HepG2 (cell line): ENCODE results near the gene ACTR3. TPM values are rescaled to one million over a fixed set of nuclear protein-coding genes. Genes with fewer than 3 reads are reported as not detected.

Experiments used
- GLI4 ChIP-seq: sonication (generic); formaldehyde crosslinking; IDR thresholded peaks from 2 replicates; pipeline ENCODE4 v1.5.1; 2020; ENCODE audit warnings: missing genetic modification reagents, mild to moderate bottlenecking, moderate library complexity, borderline replicate concordance
- HNF4A ChIP-seq: sonication (generic); formaldehyde crosslinking; IDR thresholded peaks from 2 replicates; pipeline ENCODE4 v1.4.0; 2020; ENCODE audit warnings: missing genetic modification reagents
- NFIB ChIP-seq: sonication (generic); formaldehyde crosslinking; IDR thresholded peaks from 2 replicates; pipeline ENCODE4 v1.9.0; 2021; ENCODE audit warnings: missing genetic modification reagents, mild to moderate bottlenecking, borderline replicate concordance
- SAFB2 ChIP-seq: sonication (generic); formaldehyde crosslinking; IDR thresholded peaks from 2 replicates; pipeline ENCODE4 v1.5.1; 2020; ENCODE audit warnings: missing genetic modification reagents, low read depth, mild to moderate bottlenecking, borderline replicate concordance
- SRSF9 ChIP-seq: fragments of 200-400 bp; formaldehyde crosslinking; IDR thresholded peaks from 2 replicates; pipeline ENCODE4 v1.6.1; 2018; ENCODE audit warnings: borderline replicate concordance, mild to moderate bottlenecking, low read depth, low read length; ENCODE audit not compliant: insufficient read depth, poor library complexity, severe bottlenecking
- SUZ12 ChIP-seq: fragments of 150-350 bp; IDR thresholded peaks from 2 replicates; pipeline ENCODE4 v1.6.1; 2014; ENCODE audit warnings: low read depth, low read length
- ZNF616 ChIP-seq: sonication (generic); formaldehyde crosslinking; IDR thresholded peaks from 2 replicates; pipeline ENCODE4 v1.5.0; 2020; ENCODE audit warnings: low read depth, mild to moderate bottlenecking, missing genetic modification reagents
- ZNF777 ChIP-seq: sonication (generic); formaldehyde crosslinking; IDR thresholded peaks from 2 replicates; pipeline ENCODE4 v1.4.0; 2020; ENCODE audit warnings: missing genetic modification reagents
- polyA plus RNA-seq, 8 experiments: library from polyadenylated mRNA; depleted of rRNA in 3 of 8; stranded (reverse) in 7 of 8; unstranded in 1 of 8; fragments of >200 nt; fragmentation: Illumina TruSeq in 4 of 8; extraction: Trizol in 4 of 8; gene quantifications; 2 replicates each; pipeline versions ENCODE4 v1.2.1 to v1.2.3, GENCODE V29; 2011 to 2016; ENCODE audit warnings: low read depth in 4 of 8, missing spikeins in 1 of 8, mixed read lengths in 1 of 8; ENCODE audit not compliant: insufficient read depth in 1 of 8
- total RNA-seq, 5 experiments: library from RNA; depleted of rRNA; stranded (reverse); fragments of >200 nt; fragmentation: Illumina TruSeq; extraction: Trizol; gene quantifications; 2 replicates each; pipeline ENCODE4 v1.2.3, GENCODE V29; 2016; ENCODE audit warnings: low read depth in 1 of 5
- TF ChIP-seq, protein P1 (sequence below): fragments of 450-650 bp; IDR thresholded peaks from 2 replicates; pipeline ENCODE4 v1.6.1; 2017
- TF ChIP-seq, protein P2 (sequence below): sonication (generic); formaldehyde crosslinking; IDR thresholded peaks from 2 replicates; pipeline ENCODE4 v1.4.0; 2020; ENCODE audit warnings: missing genetic modification reagents, borderline replicate concordance
- TF ChIP-seq, protein P3 (sequence below): sonication (generic); formaldehyde crosslinking; IDR thresholded peaks from 2 replicates; pipeline ENCODE4 v1.5.0; 2020; ENCODE audit warnings: mild to moderate bottlenecking, missing genetic modification reagents
- TF ChIP-seq, protein P4 (sequence below): sonication (generic); formaldehyde crosslinking; IDR thresholded peaks from 2 replicates; pipeline ENCODE4 v1.9.0; 2021; ENCODE audit warnings: mild to moderate bottlenecking, missing genetic modification reagents

The ACTR3 gene
- total and polyA plus RNA-seq, 2 of the 13 experiments (the other 11 are each of a cell fraction or from before 2014, with no cell fraction given) = 123 to 225 TPM

DNA sequence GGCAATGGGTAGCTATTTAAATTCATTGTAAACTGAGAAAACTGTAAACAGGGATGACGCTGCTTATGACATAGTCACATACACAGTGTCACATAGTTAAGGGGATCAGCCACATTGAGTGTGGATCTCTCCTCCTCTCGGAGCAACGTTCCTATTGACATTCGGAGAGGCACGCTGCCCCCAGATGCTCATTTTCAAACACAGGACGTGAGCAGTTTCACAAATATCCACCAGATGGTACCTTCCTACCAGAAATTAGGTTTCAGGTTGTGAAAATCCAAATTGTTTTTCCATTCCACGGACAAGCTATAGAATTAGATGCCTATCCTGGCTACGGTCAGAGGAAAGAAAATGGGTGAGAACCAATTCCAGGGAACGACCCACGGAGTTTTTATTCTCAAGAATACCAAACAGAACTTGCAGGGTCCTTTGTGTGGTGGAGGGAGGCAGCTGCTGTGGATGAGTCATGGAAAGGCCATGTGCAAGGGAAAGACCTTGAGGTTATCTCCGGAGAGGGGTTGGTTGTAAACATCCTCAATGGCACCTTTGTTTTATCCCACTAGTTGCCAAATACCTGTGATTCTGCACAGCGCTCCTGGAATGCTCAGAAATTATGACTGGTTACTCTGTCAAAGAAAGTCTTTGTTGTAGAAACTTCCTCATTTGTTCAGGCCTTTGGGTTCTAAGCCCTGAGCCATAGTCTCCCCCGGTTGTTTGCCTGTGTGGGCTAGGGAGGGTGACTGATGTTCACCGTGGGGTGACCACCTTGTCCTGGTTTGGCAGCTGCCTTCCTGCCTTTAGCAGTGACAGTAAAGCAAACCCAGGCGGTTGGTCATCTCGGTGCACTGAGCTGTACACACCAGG lies 88.0 kb downstream of the ACTR3 start (continued):
- TF ChIP-seq ZNF616 (CRISPR knock-in tag) (peak; percentile 85; the same call in 1 of the 2 replicates), SRSF9 (no peak), SAFB2 (CRISPR knock-in tag) (0 out of 2 replicates have a peak, but pooled peaks have one; percentile 25), ZNF777 (no peak), GLI4 (no peak), HNF4A (peak; percentile 80), SUZ12 (no peak), NFIB (CRISPR knock-in tag) (no peak)
- TF ChIP-seq, protein P1, sequence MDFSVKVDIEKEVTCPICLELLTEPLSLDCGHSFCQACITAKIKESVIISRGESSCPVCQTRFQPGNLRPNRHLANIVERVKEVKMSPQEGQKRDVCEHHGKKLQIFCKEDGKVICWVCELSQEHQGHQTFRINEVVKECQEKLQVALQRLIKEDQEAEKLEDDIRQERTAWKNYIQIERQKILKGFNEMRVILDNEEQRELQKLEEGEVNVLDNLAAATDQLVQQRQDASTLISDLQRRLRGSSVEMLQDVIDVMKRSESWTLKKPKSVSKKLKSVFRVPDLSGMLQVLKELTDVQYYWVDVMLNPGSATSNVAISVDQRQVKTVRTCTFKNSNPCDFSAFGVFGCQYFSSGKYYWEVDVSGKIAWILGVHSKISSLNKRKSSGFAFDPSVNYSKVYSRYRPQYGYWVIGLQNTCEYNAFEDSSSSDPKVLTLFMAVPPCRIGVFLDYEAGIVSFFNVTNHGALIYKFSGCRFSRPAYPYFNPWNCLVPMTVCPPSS = no peak
- TF ChIP-seq, protein P2, sequence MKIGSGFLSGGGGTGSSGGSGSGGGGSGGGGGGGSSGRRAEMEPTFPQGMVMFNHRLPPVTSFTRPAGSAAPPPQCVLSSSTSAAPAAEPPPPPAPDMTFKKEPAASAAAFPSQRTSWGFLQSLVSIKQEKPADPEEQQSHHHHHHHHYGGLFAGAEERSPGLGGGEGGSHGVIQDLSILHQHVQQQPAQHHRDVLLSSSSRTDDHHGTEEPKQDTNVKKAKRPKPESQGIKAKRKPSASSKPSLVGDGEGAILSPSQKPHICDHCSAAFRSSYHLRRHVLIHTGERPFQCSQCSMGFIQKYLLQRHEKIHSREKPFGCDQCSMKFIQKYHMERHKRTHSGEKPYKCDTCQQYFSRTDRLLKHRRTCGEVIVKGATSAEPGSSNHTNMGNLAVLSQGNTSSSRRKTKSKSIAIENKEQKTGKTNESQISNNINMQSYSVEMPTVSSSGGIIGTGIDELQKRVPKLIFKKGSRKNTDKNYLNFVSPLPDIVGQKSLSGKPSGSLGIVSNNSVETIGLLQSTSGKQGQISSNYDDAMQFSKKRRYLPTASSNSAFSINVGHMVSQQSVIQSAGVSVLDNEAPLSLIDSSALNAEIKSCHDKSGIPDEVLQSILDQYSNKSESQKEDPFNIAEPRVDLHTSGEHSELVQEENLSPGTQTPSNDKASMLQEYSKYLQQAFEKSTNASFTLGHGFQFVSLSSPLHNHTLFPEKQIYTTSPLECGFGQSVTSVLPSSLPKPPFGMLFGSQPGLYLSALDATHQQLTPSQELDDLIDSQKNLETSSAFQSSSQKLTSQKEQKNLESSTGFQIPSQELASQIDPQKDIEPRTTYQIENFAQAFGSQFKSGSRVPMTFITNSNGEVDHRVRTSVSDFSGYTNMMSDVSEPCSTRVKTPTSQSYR (CRISPR knock-in tag) = 0 out of 2 replicates have a peak, but pooled peaks have one; percentile 20
- TF ChIP-seq, protein P3, sequence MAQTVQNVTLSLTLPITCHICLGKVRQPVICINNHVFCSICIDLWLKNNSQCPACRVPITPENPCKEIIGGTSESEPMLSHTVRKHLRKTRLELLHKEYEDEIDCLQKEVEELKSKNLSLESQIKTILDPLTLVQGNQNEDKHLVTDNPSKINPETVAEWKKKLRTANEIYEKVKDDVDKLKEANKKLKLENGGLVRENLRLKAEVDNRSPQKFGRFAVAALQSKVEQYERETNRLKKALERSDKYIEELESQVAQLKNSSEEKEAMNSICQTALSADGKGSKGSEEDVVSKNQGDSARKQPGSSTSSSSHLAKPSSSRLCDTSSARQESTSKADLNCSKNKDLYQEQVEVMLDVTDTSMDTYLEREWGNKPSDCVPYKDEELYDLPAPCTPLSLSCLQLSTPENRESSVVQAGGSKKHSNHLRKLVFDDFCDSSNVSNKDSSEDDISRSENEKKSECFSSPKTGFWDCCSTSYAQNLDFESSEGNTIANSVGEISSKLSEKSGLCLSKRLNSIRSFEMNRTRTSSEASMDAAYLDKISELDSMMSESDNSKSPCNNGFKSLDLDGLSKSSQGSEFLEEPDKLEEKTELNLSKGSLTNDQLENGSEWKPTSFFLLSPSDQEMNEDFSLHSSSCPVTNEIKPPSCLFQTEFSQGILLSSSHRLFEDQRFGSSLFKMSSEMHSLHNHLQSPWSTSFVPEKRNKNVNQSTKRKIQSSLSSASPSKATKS (CRISPR knock-in tag) = 0 out of 2 replicates have a peak, but pooled peaks have one; percentile 60
- TF ChIP-seq, protein P4, sequence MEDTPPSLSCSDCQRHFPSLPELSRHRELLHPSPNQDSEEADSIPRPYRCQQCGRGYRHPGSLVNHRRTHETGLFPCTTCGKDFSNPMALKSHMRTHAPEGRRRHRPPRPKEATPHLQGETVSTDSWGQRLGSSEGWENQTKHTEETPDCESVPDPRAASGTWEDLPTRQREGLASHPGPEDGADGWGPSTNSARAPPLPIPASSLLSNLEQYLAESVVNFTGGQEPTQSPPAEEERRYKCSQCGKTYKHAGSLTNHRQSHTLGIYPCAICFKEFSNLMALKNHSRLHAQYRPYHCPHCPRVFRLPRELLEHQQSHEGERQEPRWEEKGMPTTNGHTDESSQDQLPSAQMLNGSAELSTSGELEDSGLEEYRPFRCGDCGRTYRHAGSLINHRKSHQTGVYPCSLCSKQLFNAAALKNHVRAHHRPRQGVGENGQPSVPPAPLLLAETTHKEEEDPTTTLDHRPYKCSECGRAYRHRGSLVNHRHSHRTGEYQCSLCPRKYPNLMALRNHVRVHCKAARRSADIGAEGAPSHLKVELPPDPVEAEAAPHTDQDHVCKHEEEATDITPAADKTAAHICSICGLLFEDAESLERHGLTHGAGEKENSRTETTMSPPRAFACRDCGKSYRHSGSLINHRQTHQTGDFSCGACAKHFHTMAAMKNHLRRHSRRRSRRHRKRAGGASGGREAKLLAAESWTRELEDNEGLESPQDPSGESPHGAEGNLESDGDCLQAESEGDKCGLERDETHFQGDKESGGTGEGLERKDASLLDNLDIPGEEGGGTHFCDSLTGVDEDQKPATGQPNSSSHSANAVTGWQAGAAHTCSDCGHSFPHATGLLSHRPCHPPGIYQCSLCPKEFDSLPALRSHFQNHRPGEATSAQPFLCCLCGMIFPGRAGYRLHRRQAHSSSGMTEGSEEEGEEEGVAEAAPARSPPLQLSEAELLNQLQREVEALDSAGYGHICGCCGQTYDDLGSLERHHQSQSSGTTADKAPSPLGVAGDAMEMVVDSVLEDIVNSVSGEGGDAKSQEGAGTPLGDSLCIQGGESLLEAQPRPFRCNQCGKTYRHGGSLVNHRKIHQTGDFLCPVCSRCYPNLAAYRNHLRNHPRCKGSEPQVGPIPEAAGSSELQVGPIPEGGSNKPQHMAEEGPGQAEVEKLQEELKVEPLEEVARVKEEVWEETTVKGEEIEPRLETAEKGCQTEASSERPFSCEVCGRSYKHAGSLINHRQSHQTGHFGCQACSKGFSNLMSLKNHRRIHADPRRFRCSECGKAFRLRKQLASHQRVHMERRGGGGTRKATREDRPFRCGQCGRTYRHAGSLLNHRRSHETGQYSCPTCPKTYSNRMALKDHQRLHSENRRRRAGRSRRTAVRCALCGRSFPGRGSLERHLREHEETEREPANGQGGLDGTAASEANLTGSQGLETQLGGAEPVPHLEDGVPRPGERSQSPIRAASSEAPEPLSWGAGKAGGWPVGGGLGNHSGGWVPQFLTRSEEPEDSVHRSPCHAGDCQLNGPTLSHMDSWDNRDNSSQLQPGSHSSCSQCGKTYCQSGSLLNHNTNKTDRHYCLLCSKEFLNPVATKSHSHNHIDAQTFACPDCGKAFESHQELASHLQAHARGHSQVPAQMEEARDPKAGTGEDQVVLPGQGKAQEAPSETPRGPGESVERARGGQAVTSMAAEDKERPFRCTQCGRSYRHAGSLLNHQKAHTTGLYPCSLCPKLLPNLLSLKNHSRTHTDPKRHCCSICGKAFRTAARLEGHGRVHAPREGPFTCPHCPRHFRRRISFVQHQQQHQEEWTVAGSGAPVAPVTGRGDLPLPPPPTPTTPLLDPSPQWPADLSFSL (CRISPR knock-in tag) = peak; percentile 39; the same call in 1 of the 2 replicates
